ENCODE measurements around the gene MYO16. TPM values are rescaled to one million over a fixed set of nuclear protein-coding genes. Genes with fewer than 3 reads are reported as not detected.
"Not testable (repeated sequence)": the region's sequence is repeated elsewhere in the genome, so short reads cannot be mapped to it uniquely, and the experiment has no call there.

The MYO16 gene
- total RNA-seq, 1 donor from 2014 or later, result not detected

GRCh38 chr13:108777421-108778420, 148.3 kb downstream of the MYO16 start:
- intact Hi-C loops (cut with micrococcal nuclease), result no loop called here
- no peak overlapping the region for H3K4me3 Mint-ChIP-seq
- no peaks in the 10 kb centered on the region for H3K27me3 Mint-ChIP-seq
- H3K36me3 Mint-ChIP-seq (ENCODE audit: low read depth), result no peaks in the 10 kb centered on the region
- no peaks in the 10 kb centered on the region for H3K4me1 Mint-ChIP-seq
- no peaks in the 10 kb centered on the region for H3K9me3 Mint-ChIP-seq
- H3K27ac Mint-ChIP-seq, result no peak overlapping the region
- no peak for DNase-seq

GRCh38 chr13:108779308-108779707, 149.9 kb downstream of the MYO16 start:
- no peaks in the 10 kb centered on the region for H3K4me1 Mint-ChIP-seq
- H3K9me3 Mint-ChIP-seq, result no peaks in the 10 kb centered on the region
- H3K27ac Mint-ChIP-seq, result no peak overlapping the region
- intact Hi-C loops (cut with micrococcal nuclease), result no loop called here
- no peak for DNase-seq
- H3K27me3 Mint-ChIP-seq, result no peaks in the 10 kb centered on the region
- H3K4me3 Mint-ChIP-seq, result no peak overlapping the region
- no peaks in the 10 kb centered on the region for H3K36me3 Mint-ChIP-seq (ENCODE audit: low read depth)

- no peaks in the 10 kb centered on the region for H3K9me3 Mint-ChIP-seq
- H3K27me3 Mint-ChIP-seq, result no peaks in the 10 kb centered on the region
- no peak overlapping the region for H3K27ac Mint-ChIP-seq
- H3K36me3 Mint-ChIP-seq (ENCODE audit: low read depth), result no peaks in the 10 kb centered on the region
- H3K4me3 Mint-ChIP-seq, result no peak overlapping the region
- DNase-seq, result no peak
- no peaks in the 10 kb centered on the region for H3K4me1 Mint-ChIP-seq
- intact Hi-C loops (cut with micrococcal nuclease), result no loop called here
These were observed 151.3 kb downstream of the MYO16 start for GRCh38 chr13:108780706-108781105.

GRCh38 chr13:108781312-108781711, 151.9 kb downstream of the MYO16 start:
- Mint-ChIP-seq H3K4me3 (no peak overlapping the region), H3K27me3 (no peaks in the 10 kb centered on the region), H3K27ac (no peak overlapping the region), H3K36me3 (ENCODE audit: low read depth) (no peaks in the 10 kb centered on the region), H3K9me3 (no peaks in the 10 kb centered on the region), H3K4me1 (no peaks in the 10 kb centered on the region)
- DNase-seq, result no peak
- intact Hi-C loops (cut with micrococcal nuclease), result no loop called here

- H3K9me3 Mint-ChIP-seq; DNase-seq; H3K27me3 Mint-ChIP-seq; intact Hi-C loops (cut with micrococcal nuclease); H3K36me3 Mint-ChIP-seq (ENCODE audit: low read depth); H3K4me1 Mint-ChIP-seq; H3K27ac Mint-ChIP-seq; H3K4me3 Mint-ChIP-seq: not testable (repeated sequence)
These were observed 153.1 kb downstream of the MYO16 start for GRCh38 chr13:108782480-108782879.

GRCh38 chr13:108785844-108786243, 156.4 kb downstream of the MYO16 start:
- no peak overlapping the region for H3K27ac Mint-ChIP-seq
- intact Hi-C loops (cut with micrococcal nuclease), result no loop called here
- H3K27me3 Mint-ChIP-seq, result no peaks in the 10 kb centered on the region
- DNase-seq, result no peak
- H3K4me1 Mint-ChIP-seq, result no peaks in the 10 kb centered on the region
- no peaks in the 10 kb centered on the region for H3K9me3 Mint-ChIP-seq
- H3K4me3 Mint-ChIP-seq, result no peak overlapping the region
- H3K36me3 Mint-ChIP-seq (ENCODE audit: low read depth), result no peaks in the 10 kb centered on the region

GRCh38 chr13:108786456-108787200, 157.2 kb downstream of the MYO16 start:
- intact Hi-C loops (cut with micrococcal nuclease), result no loop called here
- no peaks in the 10 kb centered on the region for H3K27me3 Mint-ChIP-seq
- no peaks in the 10 kb centered on the region for H3K4me1 Mint-ChIP-seq
- no peak overlapping the region for H3K4me3 Mint-ChIP-seq
- no peaks in the 10 kb centered on the region for H3K36me3 Mint-ChIP-seq (ENCODE audit: low read depth)
- H3K9me3 Mint-ChIP-seq, result no peaks in the 10 kb centered on the region
- no peak for DNase-seq
- H3K27ac Mint-ChIP-seq, result no peak overlapping the region

- Mint-ChIP-seq H3K36me3 (ENCODE audit: low read depth) (no peaks in the 10 kb centered on the region), H3K4me1 (no peaks in the 10 kb centered on the region), H3K27ac (no peak overlapping the region), H3K27me3 (no peaks in the 10 kb centered on the region), H3K4me3 (no peak overlapping the region), H3K9me3 (no peaks in the 10 kb centered on the region)
- intact Hi-C loops (cut with micrococcal nuclease), result no loop called here
- no peak for DNase-seq
These were observed 158.4 kb downstream of the MYO16 start for GRCh38 chr13:108787700-108788414.

- no peak for DNase-seq
- Mint-ChIP-seq H3K4me1 (no peaks in the 10 kb centered on the region), H3K27ac (no peak overlapping the region), H3K4me3 (no peak overlapping the region), H3K9me3 (no peaks in the 10 kb centered on the region), H3K27me3 (no peaks in the 10 kb centered on the region), H3K36me3 (ENCODE audit: low read depth) (no peaks in the 10 kb centered on the region)
- intact Hi-C loops (cut with micrococcal nuclease), result no loop called here
These were observed 160.1 kb downstream of the MYO16 start for GRCh38 chr13:108789476-108789875.

- no peak for DNase-seq
- intact Hi-C loops (cut with micrococcal nuclease), result no loop called here
- Mint-ChIP-seq H3K4me1 (no peaks in the 10 kb centered on the region), H3K4me3 (no peak overlapping the region), H3K27me3 (no peaks in the 10 kb centered on the region), H3K36me3 (ENCODE audit: low read depth) (no peaks in the 10 kb centered on the region), H3K9me3 (no peaks in the 10 kb centered on the region), H3K27ac (no peak overlapping the region)
These were observed 166.4 kb downstream of the MYO16 start for GRCh38 chr13:108795841-108796240.

GRCh38 chr13:108797354-108797753, 167.9 kb downstream of the MYO16 start:
- Mint-ChIP-seq H3K9me3 (no peaks in the 10 kb centered on the region), H3K27me3 (no peaks in the 10 kb centered on the region), H3K36me3 (ENCODE audit: low read depth) (no peaks in the 10 kb centered on the region), H3K27ac (no peak overlapping the region), H3K4me1 (no peaks in the 10 kb centered on the region), H3K4me3 (no peak overlapping the region)
- DNase-seq, result no peak
- intact Hi-C loops (cut with micrococcal nuclease), result no loop called here

- no peaks in the 10 kb centered on the region for H3K4me1 Mint-ChIP-seq
- H3K4me3 Mint-ChIP-seq, result no peak overlapping the region
These were observed 178.4 kb downstream of the MYO16 start for GRCh38 chr13:108807841-108808240.

GRCh38 chr13:108812165-108812564, 182.8 kb downstream of the MYO16 start:
- Mint-ChIP-seq H3K9me3 (no peaks in the 10 kb centered on the region), H3K36me3 (ENCODE audit: low read depth) (no peaks in the 10 kb centered on the region), H3K4me1 (no peaks in the 10 kb centered on the region), H3K27ac (no peak overlapping the region), H3K4me3 (no peak overlapping the region), H3K27me3 (no peaks in the 10 kb centered on the region)
- DNase-seq, result no peak
- intact Hi-C loops (cut with micrococcal nuclease), result no loop called here

More at GRCh38 chr13:108807841-108808240, 178.4 kb downstream of the MYO16 start:
- Mint-ChIP-seq H3K9me3 (no peaks in the 10 kb centered on the region), H3K27ac (no peak overlapping the region), H3K36me3 (ENCODE audit: low read depth) (no peaks in the 10 kb centered on the region), H3K27me3 (no peaks in the 10 kb centered on the region)
- DNase-seq, result no peak
- intact Hi-C loops (cut with micrococcal nuclease), result no loop called here

- H3K4me3 Mint-ChIP-seq, result no peak overlapping the region
- H3K4me1 Mint-ChIP-seq, result no peaks in the 10 kb centered on the region
- no peak for DNase-seq
- H3K36me3 Mint-ChIP-seq (ENCODE audit: low read depth), result no peaks in the 10 kb centered on the region
- H3K27ac Mint-ChIP-seq, result no peak overlapping the region
- intact Hi-C loops (cut with micrococcal nuclease), result no loop called here
- H3K27me3 Mint-ChIP-seq, result no peaks in the 10 kb centered on the region
- no peaks in the 10 kb centered on the region for H3K9me3 Mint-ChIP-seq
These were observed 183.2 kb downstream of the MYO16 start for GRCh38 chr13:108812661-108813060.

All from activated CD4-positive, alpha-beta T cell treated with anti-CD3 and anti-CD28 coated beads, Interleukin-2, amount 10 ng/mL, durations not matched to agents 24 days and 14 days (primary cell).